Measurements from ENCODE around the gene CHST15. TPM values are rescaled to one million over a fixed set of nuclear protein-coding genes. Genes with fewer than 3 reads are reported as not detected.

Gene CHST15
- total and polyA plus RNA-seq, 4 donors = 30.7 to 46.2 (median 33.3) TPM

DNA sequence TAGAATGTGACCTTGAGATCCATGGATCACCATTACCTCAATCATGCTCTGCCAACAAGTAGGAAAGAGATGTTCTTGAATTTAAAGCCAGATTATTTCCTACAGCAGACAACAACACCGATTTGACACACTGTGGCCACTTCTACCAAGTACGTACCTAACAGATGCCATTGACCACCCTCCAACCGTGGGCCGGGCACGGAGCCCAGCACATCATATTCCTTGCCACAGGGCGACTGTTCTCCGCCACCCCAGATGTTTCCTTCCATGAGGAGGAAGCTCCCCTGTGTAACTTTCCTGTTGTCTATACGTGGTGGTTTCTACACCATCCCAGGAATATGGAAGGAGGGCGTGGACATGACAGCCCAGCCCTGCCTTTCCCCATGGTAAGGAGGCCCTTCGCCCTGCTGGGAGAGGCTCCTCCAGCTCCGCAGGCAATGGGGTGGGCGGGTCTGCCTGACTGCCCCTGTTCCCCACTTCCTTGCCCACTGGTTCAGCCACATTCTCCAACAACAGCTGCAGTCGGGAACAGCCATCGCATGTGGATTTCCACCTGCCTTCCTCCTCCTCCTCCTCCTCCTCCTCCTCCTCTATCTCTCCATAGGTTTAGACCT is 7.2 kb downstream of the CHST15 start:
- H3K9me3 ChIP-seq (ENCODE audit: control insufficient read depth, insufficient read depth, low read length) = no peaks in the 10 kb centered on the region
- no peak for DNase-seq (ENCODE audit: low read depth in 4 of 6, low spot score in 6 of 6)
- WGBS (ENCODE audit: insufficient coverage) = 87% methylated on average over 14 of the region's 14 CpGs
- H3K4me1 ChIP-seq (ENCODE audit: control insufficient read depth, insufficient read depth, low read length) = peaks cover 58% of the 10 kb centered on the region
- peaks cover 15% of the 10 kb centered on the region for H3K36me3 ChIP-seq (ENCODE audit: control insufficient read depth, insufficient read depth, low read length)
- peaks cover 1% of the 10 kb centered on the region for H3K27me3 ChIP-seq (ENCODE audit: control insufficient read depth, insufficient read depth, low read length)
- H3K27ac ChIP-seq (ENCODE audit: low read depth, low read length) = no peak overlapping the region
- no peak overlapping the region for H3K4me3 ChIP-seq (ENCODE audit: low read depth, low read length)

- H3K27me3 ChIP-seq (ENCODE audit: control insufficient read depth, insufficient read depth, low read length) = no peaks in the 10 kb centered on the region
- H3K27ac ChIP-seq (ENCODE audit: low read depth, low read length) = no peak overlapping the region
- WGBS (ENCODE audit: insufficient coverage) = 84% methylated on average over 4 of the region's 7 CpGs
These were observed 7.7 kb downstream of the CHST15 start for GRCh38 chr10:124085680-124086079.

DNA sequence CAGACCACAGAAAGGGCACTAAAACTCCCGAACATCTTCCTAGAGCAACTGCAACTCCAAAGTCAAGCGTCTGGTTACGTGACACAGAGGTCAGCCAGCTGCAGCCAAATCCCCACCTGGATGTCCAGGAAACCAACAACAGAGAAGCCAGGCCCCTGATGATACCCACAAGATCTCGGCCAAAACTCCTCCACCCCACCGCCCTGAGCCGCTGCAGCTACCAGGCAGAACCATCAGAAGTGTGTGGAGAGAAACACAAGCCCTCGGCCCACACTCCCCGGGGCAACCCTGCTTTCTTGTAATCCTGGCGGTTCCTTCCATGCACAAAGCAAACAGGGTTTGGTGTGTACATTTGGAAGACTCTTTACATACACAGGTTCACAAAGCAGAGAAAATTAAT is 8.7 kb downstream of the CHST15 start:
- no peak overlapping the region for H3K27ac ChIP-seq (ENCODE audit: low read depth, low read length)
- H3K4me3 ChIP-seq (ENCODE audit: low read depth, low read length) = no peak overlapping the region
- H3K36me3 ChIP-seq (ENCODE audit: control insufficient read depth, insufficient read depth, low read length) = peaks cover 12% of the 10 kb centered on the region
- peaks cover 53% of the 10 kb centered on the region for H3K4me1 ChIP-seq (ENCODE audit: control insufficient read depth, insufficient read depth, low read length)
- WGBS (ENCODE audit: insufficient coverage) = 82% methylated on average over 5 of the region's 9 CpGs
- no peak for DNase-seq (ENCODE audit: low read depth in 4 of 6, low spot score in 6 of 6)
- no peaks in the 10 kb centered on the region for H3K9me3 ChIP-seq (ENCODE audit: control insufficient read depth, insufficient read depth, low read length)
- no peaks in the 10 kb centered on the region for H3K27me3 ChIP-seq (ENCODE audit: control insufficient read depth, insufficient read depth, low read length)

More at GRCh38 chr10:124085680-124086079, 7.7 kb downstream of the CHST15 start:
- peaks cover 58% of the 10 kb centered on the region for H3K4me1 ChIP-seq (ENCODE audit: control insufficient read depth, insufficient read depth, low read length)
- H3K9me3 ChIP-seq (ENCODE audit: control insufficient read depth, insufficient read depth, low read length) = no peaks in the 10 kb centered on the region
- peaks cover 15% of the 10 kb centered on the region for H3K36me3 ChIP-seq (ENCODE audit: control insufficient read depth, insufficient read depth, low read length)
- no peak for DNase-seq (ENCODE audit: low read depth in 4 of 6, low spot score in 6 of 6)
- H3K4me3 ChIP-seq (ENCODE audit: low read depth, low read length) = no peak overlapping the region

GRCh38 chr10:124083740-124084397 is 9.5 kb downstream of the CHST15 start:
- Histone ChIP-seq H3K9me3 (ENCODE audit: control insufficient read depth, insufficient read depth, low read length) (no peaks in the 10 kb centered on the region), H3K4me3 (ENCODE audit: low read depth, low read length) (no peak overlapping the region), H3K36me3 (ENCODE audit: control insufficient read depth, insufficient read depth, low read length) (peaks cover 12% of the 10 kb centered on the region), H3K4me1 (ENCODE audit: control insufficient read depth, insufficient read depth, low read length) (peaks cover 50% of the 10 kb centered on the region), H3K27ac (ENCODE audit: low read depth, low read length) (no peak overlapping the region), H3K27me3 (ENCODE audit: control insufficient read depth, insufficient read depth, low read length) (no peaks in the 10 kb centered on the region)
- DNase-seq (ENCODE audit: low read depth in 4 of 6, low spot score in 6 of 6) = no peak
- 91% methylated on average over 15 of the region's 16 CpGs for WGBS (ENCODE audit: insufficient coverage)

GRCh38 chr10:124083047-124083739 is 10.2 kb downstream of the CHST15 start:
- H3K36me3 ChIP-seq (ENCODE audit: control insufficient read depth, insufficient read depth, low read length) = peaks cover 12% of the 10 kb centered on the region
- no peaks in the 10 kb centered on the region for H3K27me3 ChIP-seq (ENCODE audit: control insufficient read depth, insufficient read depth, low read length)
- no peak for DNase-seq (ENCODE audit: low read depth in 4 of 6, low spot score in 6 of 6)
- no peaks in the 10 kb centered on the region for H3K9me3 ChIP-seq (ENCODE audit: control insufficient read depth, insufficient read depth, low read length)
- no peak overlapping the region for H3K27ac ChIP-seq (ENCODE audit: low read depth, low read length)
- 82% methylated on average over 8 of the region's 10 CpGs for WGBS (ENCODE audit: insufficient coverage)
- H3K4me1 ChIP-seq (ENCODE audit: control insufficient read depth, insufficient read depth, low read length) = peaks cover 49% of the 10 kb centered on the region
- no peak overlapping the region for H3K4me3 ChIP-seq (ENCODE audit: low read depth, low read length)

DNA sequence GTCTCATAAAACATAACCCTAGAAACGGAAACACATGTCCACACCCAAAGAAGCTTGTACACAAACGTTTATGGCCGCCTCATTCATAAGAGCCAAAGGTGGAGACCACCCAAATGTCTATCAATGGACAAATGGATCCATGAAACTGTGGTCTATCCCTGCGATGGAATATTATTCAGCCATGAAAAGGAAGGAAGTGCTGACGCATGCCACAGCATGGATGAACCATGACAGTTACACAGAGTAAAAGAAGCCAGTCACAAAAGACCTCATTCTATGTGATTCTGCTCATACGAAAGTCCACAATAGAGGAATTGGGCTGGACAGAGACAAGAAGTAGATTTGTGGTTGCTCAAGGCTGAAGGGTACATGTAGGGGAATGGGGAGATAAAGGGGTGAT is 10.8 kb downstream of the CHST15 start:
- H3K36me3 ChIP-seq (ENCODE audit: control insufficient read depth, insufficient read depth, low read length) = peaks cover 12% of the 10 kb centered on the region
- H3K9me3 ChIP-seq (ENCODE audit: control insufficient read depth, insufficient read depth, low read length) = no peaks in the 10 kb centered on the region
- no peak overlapping the region for H3K4me3 ChIP-seq (ENCODE audit: low read depth, low read length)
- no peaks in the 10 kb centered on the region for H3K27me3 ChIP-seq (ENCODE audit: control insufficient read depth, insufficient read depth, low read length)
- no peak for DNase-seq (ENCODE audit: low read depth in 4 of 6, low spot score in 6 of 6)
- H3K27ac ChIP-seq (ENCODE audit: low read depth, low read length) = no peak overlapping the region
- peaks cover 49% of the 10 kb centered on the region for H3K4me1 ChIP-seq (ENCODE audit: control insufficient read depth, insufficient read depth, low read length)
- WGBS (ENCODE audit: insufficient coverage) = 86% methylated on average over 4 of the region's 6 CpGs

DNA sequence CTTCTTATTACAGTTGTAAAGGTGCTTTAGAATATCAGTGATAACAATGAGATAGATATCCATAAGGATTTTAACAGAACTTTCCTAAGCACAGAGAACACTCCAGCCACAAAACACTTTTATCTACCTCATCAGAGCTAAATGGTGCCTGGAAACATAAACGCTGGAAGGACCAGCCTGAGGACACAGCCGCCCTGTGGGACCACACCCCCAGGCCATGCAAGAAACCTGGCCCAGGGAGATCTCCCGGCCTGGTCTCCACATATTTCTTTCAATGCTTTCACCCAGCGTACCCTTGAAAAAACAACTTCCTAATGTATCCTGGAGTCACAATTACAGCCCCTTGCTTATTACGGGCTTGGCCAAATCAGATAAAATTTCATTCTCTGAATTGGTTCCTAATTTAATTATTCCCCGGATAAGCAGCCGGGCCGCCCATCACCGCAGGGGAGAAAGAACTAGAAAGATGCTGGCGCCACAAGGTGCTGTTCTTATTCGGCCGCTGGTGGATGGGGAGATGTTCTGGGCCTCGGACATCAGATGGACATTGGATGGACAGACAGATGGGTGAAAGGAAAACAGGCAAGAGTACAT is 11.8 kb downstream of the CHST15 start:
- Histone ChIP-seq H3K36me3 (ENCODE audit: control insufficient read depth, insufficient read depth, low read length) (peaks cover 12% of the 10 kb centered on the region), H3K27me3 (ENCODE audit: control insufficient read depth, insufficient read depth, low read length) (no peaks in the 10 kb centered on the region), H3K4me3 (ENCODE audit: low read depth, low read length) (no peak overlapping the region), H3K9me3 (ENCODE audit: control insufficient read depth, insufficient read depth, low read length) (no peaks in the 10 kb centered on the region), H3K27ac (ENCODE audit: low read depth, low read length) (no peak overlapping the region), H3K4me1 (ENCODE audit: control insufficient read depth, insufficient read depth, low read length) (peaks cover 53% of the 10 kb centered on the region)
- WGBS (ENCODE audit: insufficient coverage) = 76% methylated on average over 7 of the region's 13 CpGs
- no peak for DNase-seq (ENCODE audit: low read depth in 4 of 6, low spot score in 6 of 6)

GRCh38 chr10:124079864-124080263 is 13.5 kb downstream of the CHST15 start:
- 86% methylated on average over 4 of the region's 9 CpGs for WGBS (ENCODE audit: insufficient coverage)
- H3K4me3 ChIP-seq (ENCODE audit: low read depth, low read length) = no peak overlapping the region
- no peaks in the 10 kb centered on the region for H3K9me3 ChIP-seq (ENCODE audit: control insufficient read depth, insufficient read depth, low read length)
- H3K27ac ChIP-seq (ENCODE audit: low read depth, low read length) = no peak overlapping the region
- H3K27me3 ChIP-seq (ENCODE audit: control insufficient read depth, insufficient read depth, low read length) = no peaks in the 10 kb centered on the region
- DNase-seq (ENCODE audit: low read depth in 4 of 6, low spot score in 6 of 6) = no peak
- H3K4me1 ChIP-seq (ENCODE audit: control insufficient read depth, insufficient read depth, low read length) = peaks cover 58% of the 10 kb centered on the region
- peaks cover 7% of the 10 kb centered on the region for H3K36me3 ChIP-seq (ENCODE audit: control insufficient read depth, insufficient read depth, low read length)

DNA sequence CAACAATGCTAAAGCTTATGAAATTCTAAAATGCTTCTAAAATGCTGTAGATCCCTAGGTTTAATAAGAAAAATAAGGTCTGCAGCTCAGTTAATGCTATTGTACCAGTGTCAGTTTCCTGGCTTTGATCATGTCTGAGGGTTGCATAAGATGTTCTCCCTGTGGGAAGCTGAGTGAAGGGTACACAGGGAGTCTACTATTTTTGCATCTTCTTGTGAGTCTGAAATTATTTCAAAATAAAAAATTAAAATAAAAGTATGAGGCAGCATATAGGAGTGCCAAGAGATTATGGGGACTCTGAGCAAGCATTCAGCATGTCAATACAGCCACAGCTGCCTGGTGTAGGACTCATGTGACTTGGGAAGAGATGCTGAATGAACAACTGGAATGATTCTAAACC is 14.7 kb downstream of the CHST15 start:
- H3K27me3 ChIP-seq (ENCODE audit: control insufficient read depth, insufficient read depth, low read length) = no peaks in the 10 kb centered on the region
- H3K4me3 ChIP-seq (ENCODE audit: low read depth, low read length) = no peak overlapping the region
- DNase-seq (ENCODE audit: low read depth in 4 of 6, low spot score in 6 of 6) = no peak
- H3K36me3 ChIP-seq (ENCODE audit: control insufficient read depth, insufficient read depth, low read length) = peaks cover under 1% of the 10 kb centered on the region
- H3K27ac ChIP-seq (ENCODE audit: low read depth, low read length) = no peak overlapping the region
- no peaks in the 10 kb centered on the region for H3K9me3 ChIP-seq (ENCODE audit: control insufficient read depth, insufficient read depth, low read length)
- H3K4me1 ChIP-seq (ENCODE audit: control insufficient read depth, insufficient read depth, low read length) = peaks cover 59% of the 10 kb centered on the region

Measured in spinal cord (tissue), 10 donors.